H1 (cell line): ENCODE measurements around the gene TAOK1. TPM values are rescaled to one million over a fixed set of nuclear protein-coding genes. Genes with fewer than 3 reads are reported as not detected.

Source experiments
- CTCF ChIA-PET: fragments of 300-600 bp; sonication (Branson Sonifier 250); formaldehyde crosslinking; loops from one replicate; lab custom pipeline; 2021; ENCODE audit not compliant: partially characterized antibody; lab: Charles Lee
- POLR2A ChIA-PET: fragments of 300-600 bp; sonication (Branson Sonifier 250); formaldehyde crosslinking; loops from one replicate; lab custom pipeline; 2021; ENCODE audit warnings: inconsistent platforms; ENCODE audit not compliant: partially characterized antibody; lab: Charles Lee
- DNase-seq, 2 experiments: peaks; one replicate each; pipeline versions ENCODE4 v3.0.0 to v3.0.0-alpha.2; 2010 to 2022; ENCODE audit warnings: low spot score in 2 of 2, low read depth in 1 of 2, mixed read lengths in 1 of 2
- FAIRE-seq: peaks from 2 replicates; lab custom pipeline; 2011; peaks lifted over from hg19 to GRCh38; lab: Jason Lieb, UNC
- H2AFZ ChIP-seq: 2 replicates; pipeline ENCODE4 v1.8.1; 2012; ENCODE audit warnings: low read length, inconsistent platforms
- H2AK5ac ChIP-seq: 2 replicates; pipeline ENCODE4 v1.6.1; 2013; ENCODE audit warnings: low read depth, low read length
- H2BK120ac ChIP-seq: replicated peaks from 2 replicates; pipeline ENCODE3; 2013; ENCODE audit warnings: low read depth, low read length, inconsistent platforms
- H2BK12ac ChIP-seq: 2 replicates; pipeline ENCODE4 v1.6.1; 2013; ENCODE audit warnings: low read depth, low read length
- H2BK15ac ChIP-seq: 2 replicates; pipeline ENCODE4 v1.6.1; 2013; ENCODE audit warnings: low read length
- H2BK20ac ChIP-seq: 2 replicates; pipeline ENCODE4 v1.6.1; 2013; ENCODE audit warnings: low read length
- H2BK5ac ChIP-seq: 2 replicates; pipeline ENCODE4 v1.6.1; 2013; ENCODE audit warnings: low read depth, low read length
- H3K14ac ChIP-seq: 2 replicates; pipeline ENCODE4 v1.6.1; 2013; ENCODE audit warnings: inconsistent platforms; ENCODE audit not compliant: insufficient read length
- H3K18ac ChIP-seq: 2 replicates; pipeline ENCODE4 v1.6.1; 2013; ENCODE audit warnings: low read length; ENCODE audit errors: extremely low read depth
- H3K23ac ChIP-seq: 2 replicates; pipeline ENCODE4 v1.6.1; 2013; ENCODE audit warnings: inconsistent platforms; ENCODE audit not compliant: insufficient read length
- H3K23me2 ChIP-seq: 2 replicates; pipeline ENCODE4 v1.6.1; 2013; ENCODE audit warnings: low read depth, low read length
- H3K27ac ChIP-seq: 2 replicates; pipeline ENCODE4 v1.6.1; 2011; ENCODE audit warnings: low read depth, low read length, inconsistent platforms
- H3K27me3 ChIP-seq, 4 experiments: replicated peaks in 1 of 4; 1 replicate in 1 of 4; 2 replicates in 3 of 4; pipeline versions ENCODE4 v1.6.1 to v1.8.1; 2011 to 2013; ENCODE audit warnings: low read length in 3 of 4, mild to moderate bottlenecking in 3 of 4, inconsistent platforms in 2 of 4, mixed read lengths in 2 of 4, moderate library complexity in 1 of 4; ENCODE audit not compliant: control insufficient read depth in 3 of 4, insufficient read depth in 3 of 4; ENCODE audit errors: extremely low read depth in 1 of 4
- H3K36me3 ChIP-seq, 4 experiments: 2 replicates each; pipeline versions ENCODE4 v1.6.1 to v1.8.1; 2011 to 2013; ENCODE audit warnings: mild to moderate bottlenecking in 4 of 4, low read length in 3 of 4, moderate library complexity in 2 of 4, control low read depth in 1 of 4, inconsistent platforms in 1 of 4; ENCODE audit not compliant: insufficient read depth in 4 of 4, control insufficient read depth in 2 of 4
- H3K4ac ChIP-seq: replicated peaks from 2 replicates; pipeline ENCODE3; 2013; ENCODE audit warnings: low read length, low read depth, mixed read lengths, inconsistent platforms; ENCODE audit not compliant: insufficient read length
- H3K4me1 ChIP-seq, 4 experiments: replicated peaks in 1 of 4; 1 replicate in 1 of 4; 2 replicates in 3 of 4; pipeline versions ENCODE4 v1.6.1 to v1.8.1; 2011 to 2013; ENCODE audit warnings: low read length in 3 of 4, inconsistent platforms in 2 of 4, mixed read lengths in 1 of 4; ENCODE audit not compliant: insufficient read depth in 4 of 4, control insufficient read depth in 3 of 4
- H3K4me2 ChIP-seq, 2 experiments: 2 replicates each; pipeline versions ENCODE4 v1.6.1 to v1.8.1; 2011 to 2013; ENCODE audit warnings: low read depth in 2 of 2, low read length in 2 of 2, control low read depth in 1 of 2, inconsistent platforms in 1 of 2, mild to moderate bottlenecking in 1 of 2; ENCODE audit not compliant: insufficient read depth in 1 of 2
- H3K4me3 ChIP-seq, 4 experiments: fragments of 200-600, 300-600 bp in 1 of 4; sonication (generic), shearing (Covaris generic), sonication (Bioruptor Twin) in 1 of 4; 2 replicates each; pipeline versions ENCODE4 v1.5.1 to v1.8.1; 2011 to 2016; ENCODE audit warnings: low read length in 4 of 4, low read depth in 3 of 4, control low read depth in 2 of 4, inconsistent platforms in 2 of 4, mild to moderate bottlenecking in 2 of 4, mixed read lengths in 1 of 4, moderate library complexity in 1 of 4; ENCODE audit not compliant: insufficient read depth in 2 of 4; ENCODE audit errors: extremely low read depth in 1 of 4
- H3K56ac ChIP-seq: replicated peaks from 2 replicates; pipeline ENCODE3; 2013; ENCODE audit warnings: low read depth, mild to moderate bottlenecking, mixed read lengths, low read length, inconsistent platforms; ENCODE audit not compliant: insufficient read length
- H3K79me1 ChIP-seq: 2 replicates; pipeline ENCODE4 v1.6.1; 2013; ENCODE audit warnings: low read depth, low read length, control low read depth
- H3K79me2 ChIP-seq, 2 experiments: 2 replicates each; pipeline versions ENCODE4 v1.6.1 to v1.8.1; 2012 to 2013; ENCODE audit warnings: low read length in 2 of 2, mild to moderate bottlenecking in 2 of 2, inconsistent platforms in 1 of 2; ENCODE audit not compliant: insufficient read depth in 2 of 2, control insufficient read depth in 1 of 2
- H3K9ac ChIP-seq, 4 experiments: replicated peaks in 1 of 4; 1 replicate in 1 of 4; 2 replicates in 3 of 4; pipeline versions ENCODE4 v1.6.1 to v1.8.1; 2011 to 2013; ENCODE audit warnings: low read depth in 3 of 4, low read length in 3 of 4, control low read depth in 2 of 4, mild to moderate bottlenecking in 2 of 4, moderate library complexity in 2 of 4, inconsistent platforms in 1 of 4; ENCODE audit errors: extremely low read depth in 1 of 4
- H3K9me3 ChIP-seq, 2 experiments: 2 replicates each; pipeline versions ENCODE4 v1.6.1 to v1.8.1; 2012 to 2013; ENCODE audit warnings: mild to moderate bottlenecking in 2 of 2, moderate library complexity in 2 of 2, control low read depth in 1 of 2, inconsistent platforms in 1 of 2, low read depth in 1 of 2, low read length in 1 of 2, mixed read lengths in 1 of 2; ENCODE audit not compliant: insufficient read depth in 2 of 2
- H4K20me1 ChIP-seq, 2 experiments: replicated peaks in 1 of 2; 2 replicates each; pipeline versions ENCODE3 to v1.8.1; 2011 to 2013; ENCODE audit warnings: inconsistent platforms in 2 of 2, low read length in 2 of 2, mild to moderate bottlenecking in 1 of 2; ENCODE audit not compliant: insufficient read depth in 2 of 2, control insufficient read depth in 1 of 2
- H4K5ac ChIP-seq: 2 replicates; pipeline ENCODE4 v1.6.1; 2013; ENCODE audit warnings: low read length, low read depth, mixed read lengths, inconsistent platforms; ENCODE audit not compliant: insufficient read length
- H4K8ac ChIP-seq: 2 replicates; pipeline ENCODE4 v1.8.0; 2013; ENCODE audit warnings: mild to moderate bottlenecking, moderate library complexity, low read length, inconsistent platforms; ENCODE audit not compliant: insufficient read depth; ENCODE audit errors: extremely low read depth
- H4K91ac ChIP-seq: replicated peaks from 2 replicates; pipeline ENCODE3; 2013; ENCODE audit warnings: low read length, mixed read lengths, inconsistent platforms; ENCODE audit not compliant: insufficient read length
- MAFK ChIP-seq: IDR thresholded peaks from 2 replicates; pipeline ENCODE4 v1.6.1; 2012; ENCODE audit warnings: low read depth, mild to moderate bottlenecking, improper control_type of control experiment, low read length
- POLR2AphosphoS5 ChIP-seq: IDR thresholded peaks from 2 replicates; pipeline ENCODE4 v1.6.1; 2011; ENCODE audit warnings: low read depth, low read length
- WGBS, 2 experiments: shearing (Covaris generic) in 1 of 2; methylation state at CpG; one replicate each; pipeline versions ENCODE4 v1.1.6 to v1.1.7; 2013 to 2015; ENCODE audit warnings: low lambda C conversion rate in 2 of 2, mixed read lengths in 2 of 2, inconsistent platforms in 1 of 2, low coverage in 1 of 2, missing lambda C conversion rate in 1 of 2; ENCODE audit not compliant: insufficient replicate concordance in 2 of 2, insufficient coverage in 1 of 2, insufficient read length in 1 of 2; ENCODE audit errors: extremely low coverage in 1 of 2, missing lambda C conversion rate in 1 of 2; 5-methylcytosine and 5-hydroxymethylcytosine counted together
- polyA plus RNA-seq, 7 experiments: library from polyadenylated mRNA; depleted of rRNA in 3 of 7; stranded (reverse) in 5 of 7; unstranded in 2 of 7; fragments of >200 nt in 5 of 7; fragments of 200-250 nt in 2 of 7; gene quantifications; 1 replicate in 5 of 7; 2 replicates in 1 of 7; 4 replicates in 1 of 7; pipeline versions ENCODE4 v1.2.1 to v1.2.3, GENCODE V29; 2011 to 2013; ENCODE audit warnings: missing spikeins in 2 of 7, mixed read lengths in 2 of 7
- total RNA-seq: library from RNA; stranded (reverse); fragmentation: NEBNext Ultra II Directional; extraction: Animal tissue kit (Norgen Biotek cat#: 25700); gene quantifications from 2 replicates; pipeline ENCODE4 v1.2.1, GENCODE V29; 2021

The TAOK1 gene
- total and polyA plus RNA-seq, 2 of the 8 experiments (the other 6 are each of a cell fraction or from before 2014, with no cell fraction given): 12.2 to 90.6 TPM

GRCh38 chr17:29396066-29396465, 5.9 kb downstream of the TAOK1 start:
- Histone ChIP-seq H3K56ac (no peak overlapping the region), H4K20me1 (peaks cover 7 to 10% of the 10 kb centered on the region in 2 experiments)
- CTCF ChIA-PET: interaction anchor here (1.3 to 2.1 kb wide), 2 partner anchors 9 to 26 kb away, joined by 3 to 7 read pairs; no protein-coding TSS in a partner anchor

More at GRCh38 chr17:29396066-29396465, 5.9 kb downstream of the TAOK1 start:
- H4K5ac ChIP-seq: no peak overlapping the region
- TF ChIP-seq POLR2AphosphoS5 (no peak), MAFK (no peak)
- peaks cover 5% of the 10 kb centered on the region; the same call in 1 of the 2 replicates for H3K79me1 ChIP-seq
- POLR2A ChIA-PET: interaction anchor here (0.8 to 1.3 kb wide), 3 partner anchors 80 to 169 kb away, joined by 3 to 4 read pairs (median 3); partner anchors contain the start of gene NUFIP2
- no peak overlapping the region for H2BK20ac ChIP-seq
- H2BK15ac ChIP-seq: no peak overlapping the region
- H3K27ac ChIP-seq: no peak overlapping the region
- no peak overlapping the region for H3K4me3 ChIP-seq
- no peak overlapping the region for H2BK5ac ChIP-seq
- FAIRE-seq (no peak), DNase-seq (no peak)
- H4K8ac ChIP-seq: no peak overlapping the region
- no peak overlapping the region for H2AFZ ChIP-seq
- H3K36me3 ChIP-seq: peaks cover 0 to 7% (median under 1%) of the 10 kb centered on the region in 4 experiments; a peak in 2 of 8 replicates
- H3K79me2 ChIP-seq: peaks cover 53 to 99% of the 10 kb centered on the region in 2 experiments
- H2BK120ac ChIP-seq: no peak overlapping the region
- no peak overlapping the region for H3K14ac ChIP-seq
- no peaks in the 10 kb centered on the region for H3K9me3 ChIP-seq
- H3K27me3 ChIP-seq: no peaks in the 10 kb centered on the region
- H3K18ac ChIP-seq: no peak overlapping the region
- no peak overlapping the region for H3K4me2 ChIP-seq
- no peak overlapping the region for H4K91ac ChIP-seq
- H2AK5ac ChIP-seq: no peak overlapping the region
- WGBS, 2 experiments: 91% methylated on average over 2 of the region's 2 CpGs; no CpG with 5 or more reads in 1 of the 2 experiments
- H3K23ac ChIP-seq: no peak overlapping the region
- no peaks in the 10 kb centered on the region for H3K4me1 ChIP-seq
- no peak overlapping the region for H3K9ac ChIP-seq
- no peak overlapping the region for H3K4ac ChIP-seq
- H3K23me2 ChIP-seq: peaks cover 5% of the 10 kb centered on the region; the same call in 1 of the 2 replicates
- H2BK12ac ChIP-seq: no peak overlapping the region
